ENCODE results near the gene NCOA7. TPM values are rescaled to one million over a fixed set of nuclear protein-coding genes. Genes with fewer than 3 reads are reported as not detected.
A peak's percentile ranks its signal among the peaks of the same experiment; 100 is the strongest.

NCOA7 gene
- total RNA-seq, 1 donor from 2014 or later = 7.7 TPM

GRCh38 chr6:125951323-125951722, 160.6 kb downstream of the NCOA7 start:
- no peak for TF ChIP-seq EZH2phosphoT487 (IDR thresholded peaks at IDR 0.05)
- TF ChIP-seq CTCF (IDR thresholded peaks at IDR 0.05) = no peak
- TF ChIP-seq EZH2 (IDR thresholded peaks at IDR 0.05) = no peak
- Histone ChIP-seq H3K36me3 (no peaks in the 10 kb centered on the region), H3F3A (ENCODE audit: low read depth) (no peaks in the 10 kb centered on the region), H2AFZ (replicated peaks) (peak overlapping the region; percentile 60), H3K27me3 (peaks cover 4% of the 10 kb centered on the region), H3K4me2 (no peak overlapping the region), H3K9me3 (ENCODE audit: low read depth) (no peaks in the 10 kb centered on the region), H3K27ac (no peak overlapping the region), H3K9ac (no peak overlapping the region), H4K20me1 (ENCODE audit: low read depth) (no peaks in the 10 kb centered on the region), H3K4me3 (no peak overlapping the region), H3K79me2 (ENCODE audit: low read depth) (no peaks in the 10 kb centered on the region), H3K4me1 (peaks cover 4% of the 10 kb centered on the region)
- Mint-ChIP-seq H3K9me3 (no peaks in the 10 kb centered on the region), H3K36me3 (no peaks in the 10 kb centered on the region), H3K4me1 (peaks cover 4% of the 10 kb centered on the region), H3K4me3 (no peak overlapping the region), H3K27me3 (ENCODE audit: insufficient read depth, low read depth) (peaks cover 2% of the 10 kb centered on the region), H3K27ac (no peak overlapping the region)
- no peak for DNase-seq (ENCODE audit: low spot score)

GRCh38 chr6:125952764-125953501, 162.2 kb downstream of the NCOA7 start:
- peak; percentile 78 for DNase-seq (ENCODE audit: low spot score)
- Histone ChIP-seq H3K4me1 (peaks cover 10% of the 10 kb centered on the region), H3K27me3 (peaks cover 4% of the 10 kb centered on the region), H3K4me2 (peak overlapping the region; percentile 59), H3K36me3 (no peaks in the 10 kb centered on the region), H3K9ac (no peak overlapping the region), H2AFZ (replicated peaks) (peak overlapping the region; percentile 95), H4K20me1 (ENCODE audit: low read depth) (no peaks in the 10 kb centered on the region), H3F3A (ENCODE audit: low read depth) (peaks cover 13% of the 10 kb centered on the region), H3K79me2 (ENCODE audit: low read depth) (peaks cover 7% of the 10 kb centered on the region), H3K27ac (no peak overlapping the region), H3K9me3 (ENCODE audit: low read depth) (no peaks in the 10 kb centered on the region), H3K4me3 (no peak overlapping the region)
- no peaks in the 10 kb centered on the region for H3K36me3 Mint-ChIP-seq
- H3K4me3 Mint-ChIP-seq = no peak overlapping the region
- H3K9me3 Mint-ChIP-seq = no peaks in the 10 kb centered on the region
- H3K27ac Mint-ChIP-seq = no peak overlapping the region
- H3K27me3 Mint-ChIP-seq (ENCODE audit: insufficient read depth, low read depth) = peaks cover 2% of the 10 kb centered on the region
- TF ChIP-seq EZH2 (IDR thresholded peaks at IDR 0.05) (no peak), CTCF (IDR thresholded peaks at IDR 0.05) (peak; percentile 61), EZH2phosphoT487 (IDR thresholded peaks at IDR 0.05) (no peak)
- H3K4me1 Mint-ChIP-seq = peaks cover 4% of the 10 kb centered on the region

- Histone ChIP-seq H3K4me2 (peak overlapping the region; percentile 59), H3F3A (ENCODE audit: low read depth) (peaks cover 14% of the 10 kb centered on the region), H3K4me3 (no peak overlapping the region), H3K9ac (no peak overlapping the region), H3K27me3 (peaks cover 4% of the 10 kb centered on the region), H3K4me1 (peaks cover 10% of the 10 kb centered on the region), H4K20me1 (ENCODE audit: low read depth) (no peaks in the 10 kb centered on the region), H3K9me3 (ENCODE audit: low read depth) (no peaks in the 10 kb centered on the region), H3K36me3 (no peaks in the 10 kb centered on the region), H3K27ac (no peak overlapping the region), H2AFZ (replicated peaks) (peak overlapping the region; percentile 95), H3K79me2 (ENCODE audit: low read depth) (peaks cover 13% of the 10 kb centered on the region)
- peak; percentile 56 for DNase-seq (ENCODE audit: low spot score)
- no peaks in the 10 kb centered on the region for H3K9me3 Mint-ChIP-seq
- no peak overlapping the region for H3K27ac Mint-ChIP-seq
- H3K36me3 Mint-ChIP-seq = no peaks in the 10 kb centered on the region
- TF ChIP-seq CTCF (IDR thresholded peaks at IDR 0.05) = peak; percentile 30
- no peak for TF ChIP-seq EZH2phosphoT487 (IDR thresholded peaks at IDR 0.05)
- H3K4me1 Mint-ChIP-seq = peaks cover 4% of the 10 kb centered on the region
- H3K4me3 Mint-ChIP-seq = no peak overlapping the region
- peaks cover 2% of the 10 kb centered on the region for H3K27me3 Mint-ChIP-seq (ENCODE audit: insufficient read depth, low read depth)
These were observed 162.7 kb downstream of the NCOA7 start for GRCh38 chr6:125953502-125953875.
